PC-9 (cell line): ENCODE measurements around the gene AHI1.

Source experiments
- CTCF ChIP-seq: fragments of 200-600 bp; sonication (generic); conservative IDR thresholded peaks from 2 replicates; pipeline ENCODE4 v1.6.1; 2017; ENCODE audit warnings: mixed run types, antibody characterized with exemption, mild to moderate bottlenecking, moderate library complexity
- EZH2 ChIP-seq: fragments of 200-600 bp; sonication (generic); IDR thresholded peaks from 2 replicates; pipeline ENCODE4 v1.8.0; 2017; ENCODE audit warnings: antibody characterized with exemption, low read depth

DNA sequence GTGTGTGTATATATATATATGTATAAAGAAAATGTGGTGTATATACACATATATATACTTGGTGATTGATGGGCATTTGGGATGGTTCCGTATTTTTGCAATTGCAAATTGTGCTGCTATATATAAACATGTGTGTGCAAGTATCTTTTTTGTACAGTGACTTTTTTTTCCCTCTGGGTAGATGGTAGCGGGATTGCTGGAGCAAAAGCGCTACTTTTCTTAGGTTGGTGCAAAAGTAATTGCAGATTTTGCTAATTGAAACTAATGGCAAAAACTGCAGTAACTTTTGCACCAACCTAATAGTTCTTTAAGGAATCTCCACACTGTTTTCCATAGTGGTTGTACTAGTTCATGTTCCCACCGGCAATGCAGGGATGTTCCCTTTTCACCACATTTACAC lies 135.4 kb downstream of the AHI1 start:
- TF ChIP-seq CTCF (no peak), EZH2 (no peak)
